G401 (cell line): ENCODE data around the gene INPP5B. TPM values are rescaled to one million over a fixed set of nuclear protein-coding genes. Genes with fewer than 3 reads are reported as not detected.
"Not testable (repeated sequence)": the region's sequence is repeated elsewhere in the genome, so short reads cannot be mapped to it uniquely, and the experiment has no call there.

Experiments used
- DNase-seq: peaks from one replicate; pipeline ENCODE4 v3.0.0-alpha.2; 2015; ENCODE audit warnings: low spot score
- in situ Hi-C: cut with HindIII; loops from 2 replicates; pipeline ENCODE4 v1.10.0; 2016; ENCODE audit warnings: low sequenced_read_pairs, mixed read lengths
- total RNA-seq: library from RNA; depleted of rRNA; stranded (reverse); fragments of >200 nt; shearing (Covaris generic); gene quantifications from 2 replicates; pipeline ENCODE4 v1.2.3, GENCODE V29; 2014; rRNA removed

INPP5B gene
- 17.5 and 17.7 TPM in 2 replicates for total RNA-seq

GRCh38 chr1:37946703-37947360 is at the start of gene INPP5B:
TSS of gene INPP5B (minus strand) at chr1:37947053. CDS start at chr1:37946308, 745 bp downstream.
- in situ Hi-C loops: no loop called here
- DNase-seq: peak; percentile 97

GRCh38 chr1:37995751-37996345 is 49.0 kb upstream of the INPP5B start:
- no peak for DNase-seq
- in situ Hi-C loops: no loop called here

- DNase-seq: no peak
- in situ Hi-C loops: no loop called here
Measured at GRCh38 chr1:37994886-37995566, 48.2 kb upstream of the INPP5B start.

DNA sequence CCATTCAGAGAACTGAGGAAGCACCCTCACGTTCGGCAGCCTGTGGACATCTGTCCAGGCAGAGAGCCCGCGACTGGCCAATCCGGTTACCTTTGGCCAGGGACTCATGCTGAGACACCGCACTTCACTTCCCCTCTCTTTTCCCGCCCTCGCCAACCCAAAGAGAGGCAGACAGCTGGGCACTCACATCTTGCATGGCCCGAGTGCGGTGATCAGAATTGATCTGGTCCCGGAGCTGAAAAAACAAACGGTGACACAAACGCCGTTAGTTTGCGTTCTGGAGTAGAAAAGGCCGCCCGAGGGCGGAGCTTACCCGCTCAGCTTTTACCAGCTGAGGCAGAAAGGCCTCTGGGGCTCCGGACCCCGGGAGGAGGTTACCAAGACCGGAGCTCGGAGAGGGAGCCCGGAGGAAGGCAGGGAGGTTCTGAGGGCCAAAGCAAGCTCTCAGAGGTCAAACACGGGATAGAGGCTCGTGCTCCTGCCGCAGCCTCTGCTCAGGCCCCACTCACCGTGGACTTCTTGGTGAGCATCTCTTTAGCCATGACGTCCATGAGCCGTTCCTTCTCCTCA is 42.6 kb upstream of the INPP5B start:
- in situ Hi-C loops: no loop called here

DNA sequence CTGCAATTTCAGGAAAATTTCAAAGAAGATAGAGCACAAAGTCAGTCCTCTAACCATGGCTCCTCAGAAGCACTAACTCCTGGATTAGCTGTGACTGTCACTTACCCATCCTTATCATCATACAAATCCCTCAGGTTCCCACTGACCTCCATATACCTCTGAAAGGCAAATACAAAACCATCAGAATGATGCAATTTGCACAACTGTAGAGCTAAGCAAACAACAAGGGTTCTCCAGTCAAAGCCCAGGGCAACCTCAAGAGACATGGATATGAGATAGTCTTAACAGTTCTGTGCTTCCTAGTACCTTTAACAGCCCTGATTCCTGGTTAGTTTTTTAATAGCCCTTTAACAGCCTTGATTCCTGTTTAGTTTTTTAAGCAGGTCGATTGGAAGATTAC is 40.8 kb upstream of the INPP5B start:
- no peak for DNase-seq
- in situ Hi-C loops: no loop called here

More for the DNA sequence above, 42.6 kb upstream of the INPP5B start:
- peak; percentile 49 for DNase-seq

DNA sequence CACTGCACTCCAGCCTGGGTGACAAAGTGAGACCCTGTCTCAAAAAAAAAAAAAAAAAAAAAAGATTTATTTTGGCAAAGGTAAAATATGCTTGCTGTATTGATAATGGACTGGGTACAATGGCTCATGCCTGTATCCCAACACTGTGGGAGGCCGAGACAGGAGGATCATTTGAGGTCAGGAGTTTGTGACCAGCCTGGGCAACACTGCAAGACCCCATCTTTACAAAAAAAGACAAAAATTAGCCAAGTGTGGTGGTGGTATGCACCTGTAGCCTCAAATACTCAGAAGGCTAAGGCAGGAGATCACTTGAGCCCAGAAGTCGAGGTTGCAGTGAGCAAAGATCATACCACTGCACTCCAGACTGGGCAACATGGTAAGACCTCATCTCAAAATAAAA is 36.7 kb upstream of the INPP5B start:
- DNase-seq: no peak
- in situ Hi-C loops: no loop called here

DNA sequence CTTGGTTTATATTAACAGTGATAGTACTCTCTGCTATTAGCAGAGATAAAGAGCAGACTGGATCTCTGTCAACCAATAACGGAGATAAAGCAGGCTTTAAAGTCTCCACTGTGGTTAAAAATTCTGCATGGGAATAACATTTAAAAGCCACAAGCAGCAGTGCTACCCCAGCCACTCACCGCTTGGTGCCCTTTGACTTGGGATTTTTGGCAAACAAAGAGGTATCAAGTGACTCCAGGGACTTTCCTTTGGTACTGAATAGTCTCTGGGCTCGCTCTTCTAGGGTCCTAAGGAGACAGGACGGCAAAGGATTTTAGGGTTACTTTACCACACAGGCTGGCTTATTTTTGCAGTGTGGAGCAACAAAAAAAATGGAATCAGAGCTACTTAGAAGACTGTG is 31.7 kb upstream of the INPP5B start:
- in situ Hi-C loops: no loop called here
- no peak for DNase-seq

- peak; percentile 70 for DNase-seq
- in situ Hi-C loops: not testable (repeated sequence)
Measured at GRCh38 chr1:37975083-37975482, 28.2 kb upstream of the INPP5B start.

GRCh38 chr1:37974567-37974966 is 27.7 kb upstream of the INPP5B start:
- in situ Hi-C loops: no loop called here
- DNase-seq: no peak

- DNase-seq: not testable (repeated sequence)
Measured at GRCh38 chr1:37973684-37974083, 26.8 kb upstream of the INPP5B start.

GRCh38 chr1:37965301-37965700 is 18.4 kb upstream of the INPP5B start:
- in situ Hi-C loops: no loop called here
- no peak for DNase-seq

More at GRCh38 chr1:37973684-37974083, 26.8 kb upstream of the INPP5B start:
- in situ Hi-C loops: not testable (repeated sequence)

GRCh38 chr1:37964106-37964505 is 17.3 kb upstream of the INPP5B start:
- DNase-seq, in situ Hi-C loops: not testable (repeated sequence)

- no peak for DNase-seq
- in situ Hi-C loops: no loop called here
Measured at GRCh38 chr1:37958690-37959089, 11.8 kb upstream of the INPP5B start.

DNA sequence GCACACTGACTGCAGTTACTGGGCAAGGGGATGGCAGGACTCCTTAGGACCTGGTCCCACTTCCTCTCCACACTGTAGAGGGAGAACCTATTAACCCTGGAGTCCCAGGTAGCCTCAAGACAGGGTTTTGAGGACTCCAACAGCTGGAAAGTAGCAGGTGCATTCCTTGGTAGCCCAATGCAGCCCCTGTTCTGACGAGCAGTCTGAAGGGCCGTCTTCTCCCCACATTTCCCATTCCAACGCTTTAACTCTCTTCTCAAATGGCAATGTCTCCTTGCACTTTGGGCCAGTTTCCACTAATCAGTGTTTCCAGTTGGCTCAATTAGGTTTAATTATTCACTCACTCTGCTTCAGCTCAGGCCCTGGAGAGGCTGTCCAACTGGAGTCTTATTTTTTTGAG is 8.8 kb upstream of the INPP5B start:
- in situ Hi-C loops: no loop called here
- no peak for DNase-seq

GRCh38 chr1:37954316-37954971 is 7.6 kb upstream of the INPP5B start:
- DNase-seq: no peak
- in situ Hi-C loops: no loop called here

- in situ Hi-C loops: no loop called here
Measured at GRCh38 chr1:37952738-37953137, 5.9 kb upstream of the INPP5B start.

GRCh38 chr1:37951783-37952624 is 5.2 kb upstream of the INPP5B start:
- in situ Hi-C loops: no loop called here
- DNase-seq: no peak

More at GRCh38 chr1:37952738-37953137, 5.9 kb upstream of the INPP5B start:
- no peak for DNase-seq

GRCh38 chr1:37951041-37951782 is 4.4 kb upstream of the INPP5B start:
- in situ Hi-C loops: no loop called here
- no peak for DNase-seq
